HG03342 (cell line): ENCODE measurements around the gene ZNF506.
A peak's percentile ranks its signal among the peaks of the same experiment; 100 is the strongest.
"Not testable (repeated sequence)": the region's sequence is repeated elsewhere in the genome, so short reads cannot be mapped to it uniquely, and the experiment has no call there.

Experiments used
- ATAC-seq: cut with Tn5 transposase; IDR thresholded peaks from one replicate; pipeline ENCODE4 v1.9.1; 2021; ENCODE audit warnings: mild to moderate bottlenecking, moderate library complexity; ENCODE audit not compliant: unreplicated experiment

ZNF506 gene

DNA sequence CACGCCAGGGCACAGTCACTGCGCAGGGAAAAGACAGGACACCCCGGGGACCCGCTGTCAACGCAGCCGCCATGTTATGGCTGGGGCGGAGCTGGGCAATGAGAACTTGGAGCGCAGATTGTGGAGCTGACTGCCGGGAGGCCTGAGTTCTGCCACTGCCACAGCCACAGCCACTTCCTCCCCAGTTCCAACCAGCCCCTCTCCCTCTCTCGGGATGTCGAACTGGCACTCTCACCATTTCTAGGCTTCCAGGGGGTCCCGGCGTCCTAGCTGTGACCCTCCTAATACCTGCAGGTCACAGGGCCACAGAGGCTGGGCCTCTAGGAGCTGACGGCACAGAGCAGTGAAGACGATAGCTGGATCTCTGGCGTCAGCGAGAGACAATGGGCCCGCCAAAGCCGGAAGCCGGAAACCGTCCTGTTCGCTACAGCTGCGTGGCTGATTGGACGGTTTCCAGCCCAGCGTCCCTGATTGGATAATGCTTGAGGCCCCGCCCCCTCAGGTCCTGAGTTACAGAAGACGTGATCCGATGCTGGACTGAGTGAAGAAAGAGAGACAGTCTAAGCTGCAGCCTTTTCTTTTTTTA, at the start of gene ZNF506:
Gene ZNF506 (minus strand): TSS at position 385 of the 586 bp plus-strand sequence. CDS start 147 bp downstream, at position 238.
- ATAC-seq: peak; percentile 85

DNA sequence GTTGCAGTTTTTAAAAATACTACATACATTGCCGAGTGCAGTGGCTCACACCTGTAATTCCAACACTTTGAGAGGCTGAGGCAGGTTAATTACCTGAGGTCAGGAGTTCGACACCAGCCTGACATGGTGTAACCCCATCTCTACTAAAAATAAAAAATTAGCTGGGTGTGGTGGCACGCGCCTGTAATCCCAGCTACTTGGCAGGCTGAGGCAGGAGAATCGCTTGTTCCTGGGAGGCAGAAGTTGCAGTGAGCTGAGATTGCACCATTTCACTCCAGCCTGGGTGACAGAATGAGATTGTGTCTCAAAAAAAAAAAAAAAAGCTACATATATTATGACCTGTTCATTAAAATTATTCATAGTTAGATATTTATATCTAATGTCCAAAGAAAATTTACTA, 48.5 kb upstream of the ZNF506 start:
- ATAC-seq: not testable (repeated sequence)

DNA sequence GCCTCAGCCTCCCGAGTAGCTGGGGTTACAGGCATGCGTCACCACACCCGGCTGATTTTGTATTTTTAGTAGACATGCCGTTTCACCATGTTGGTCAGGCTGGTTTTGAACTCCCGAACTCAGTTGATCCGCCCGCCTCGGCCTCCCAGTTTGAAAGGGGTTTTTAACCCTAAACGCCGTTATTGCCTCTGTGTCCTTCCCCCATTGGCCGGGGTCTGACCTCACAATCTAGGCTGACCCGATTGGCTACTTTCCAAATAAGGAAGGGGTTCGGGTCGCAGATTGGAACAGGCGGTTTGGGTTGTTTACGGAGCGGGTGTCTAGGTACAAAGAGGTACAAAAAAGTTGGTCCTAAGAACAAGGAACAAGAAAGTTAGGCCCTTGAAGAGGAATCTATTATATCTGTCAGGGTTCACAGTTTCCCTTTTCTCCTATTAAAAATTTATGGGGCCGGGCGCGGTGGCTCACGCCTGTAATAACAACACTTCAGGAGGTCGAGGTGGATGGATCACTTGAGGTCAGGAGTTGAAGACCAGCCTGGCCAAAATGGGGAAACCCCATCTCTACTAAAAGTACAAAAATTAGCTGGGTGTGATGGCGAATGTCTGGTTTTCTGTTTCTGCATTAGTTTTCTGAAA, 45.2 kb upstream of the ZNF506 start:
- ATAC-seq: no peak

DNA sequence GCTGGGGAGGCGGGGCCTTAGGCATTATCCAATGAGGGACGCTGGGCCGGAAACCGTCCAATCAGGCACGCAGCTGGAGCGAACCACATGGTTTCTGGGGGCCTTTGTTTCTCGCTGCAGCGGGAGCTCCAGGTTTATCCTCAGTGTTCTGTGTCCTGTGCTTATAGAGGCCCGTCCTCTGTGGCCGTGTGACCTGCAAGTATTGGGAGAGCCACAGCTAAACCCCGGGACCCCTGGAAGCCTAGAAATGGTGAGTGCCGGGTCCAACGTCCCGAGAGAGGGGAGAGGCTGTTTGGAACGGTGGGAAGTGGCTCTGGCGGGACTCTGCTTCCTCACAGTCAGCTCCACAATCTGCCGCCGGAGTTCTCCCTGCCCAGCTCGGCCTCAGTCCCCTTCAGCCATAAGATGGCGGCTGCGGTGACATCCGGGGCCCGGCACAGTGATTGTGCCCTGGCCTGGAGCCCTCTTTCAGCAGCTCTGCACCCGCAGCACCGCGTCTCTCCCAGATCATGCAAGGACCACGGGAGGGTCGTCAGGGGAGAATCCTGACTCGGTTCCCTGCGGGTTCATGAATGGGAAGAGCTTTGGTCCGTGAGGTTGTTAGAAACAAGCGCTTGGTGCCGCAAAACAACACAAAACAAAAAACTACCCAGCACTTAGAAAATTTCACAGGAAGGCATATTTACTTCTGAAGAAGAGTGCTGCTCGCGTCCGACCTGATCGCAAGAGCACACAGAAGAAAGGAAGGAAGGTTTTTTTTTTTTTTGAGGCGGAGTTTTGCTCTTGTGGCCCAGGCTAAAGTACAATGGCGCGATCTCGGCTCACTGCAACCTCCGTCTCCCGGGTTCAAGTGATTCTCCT, 44.4 kb upstream of the ZNF506 start, which contains the start of gene ZNF253:
Gene ZNF253 (plus strand): TSS at position 133 of the 861 bp plus-strand sequence. CDS start 115 bp downstream, at position 248.
- peak; percentile 95 for ATAC-seq

DNA sequence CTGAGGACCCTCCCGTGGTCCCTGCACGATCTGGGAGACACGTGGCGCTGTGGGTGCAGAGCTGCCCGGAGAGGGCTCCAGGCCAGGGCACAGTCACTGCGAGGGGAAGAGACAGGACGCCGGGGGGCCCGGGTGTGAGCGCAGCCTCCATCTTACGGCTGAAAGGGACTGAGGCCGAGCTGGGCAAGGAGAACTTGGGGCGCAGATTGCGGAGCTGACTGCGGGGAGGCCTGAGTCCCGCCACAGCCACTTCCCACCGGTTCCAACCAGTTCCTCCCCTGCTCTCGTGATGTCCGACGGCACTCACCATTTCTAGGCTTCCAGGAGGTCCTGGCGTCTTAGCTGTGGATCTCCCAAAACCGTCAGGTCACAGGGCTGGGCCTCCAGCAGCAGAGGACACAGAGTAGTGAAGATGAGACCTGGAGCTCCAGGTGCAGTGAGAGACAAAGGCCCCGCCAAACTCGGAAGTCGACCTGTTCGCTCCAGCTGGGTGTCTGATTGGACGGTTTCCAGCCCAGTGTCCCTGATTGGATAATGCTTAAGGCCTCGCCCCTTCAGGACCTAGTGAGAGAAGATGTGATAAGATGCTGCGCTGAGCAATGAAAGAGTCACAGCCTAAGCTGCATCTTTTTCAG, 39.3 kb upstream of the ZNF506 start:
- no peak for ATAC-seq

DNA sequence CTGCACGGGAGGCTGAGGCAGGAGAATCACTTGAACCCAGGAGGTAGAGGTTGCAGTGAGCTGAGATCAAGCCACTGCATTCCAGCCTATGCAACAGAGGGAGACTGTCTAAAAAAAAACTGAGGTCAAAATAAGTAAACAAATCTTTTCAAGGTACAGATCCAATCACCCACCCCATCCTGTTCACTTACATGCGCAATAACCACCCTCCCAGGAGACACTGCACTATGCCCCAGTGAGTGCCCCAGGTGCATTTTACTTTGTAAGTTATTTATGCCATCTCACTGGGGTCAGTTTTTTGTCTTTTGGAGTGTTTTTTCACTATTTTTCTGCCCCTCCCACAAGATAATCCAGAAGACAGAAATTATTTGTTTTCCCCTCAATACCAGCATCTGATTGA, 37.2 kb upstream of the ZNF506 start:
- ATAC-seq: no peak

DNA sequence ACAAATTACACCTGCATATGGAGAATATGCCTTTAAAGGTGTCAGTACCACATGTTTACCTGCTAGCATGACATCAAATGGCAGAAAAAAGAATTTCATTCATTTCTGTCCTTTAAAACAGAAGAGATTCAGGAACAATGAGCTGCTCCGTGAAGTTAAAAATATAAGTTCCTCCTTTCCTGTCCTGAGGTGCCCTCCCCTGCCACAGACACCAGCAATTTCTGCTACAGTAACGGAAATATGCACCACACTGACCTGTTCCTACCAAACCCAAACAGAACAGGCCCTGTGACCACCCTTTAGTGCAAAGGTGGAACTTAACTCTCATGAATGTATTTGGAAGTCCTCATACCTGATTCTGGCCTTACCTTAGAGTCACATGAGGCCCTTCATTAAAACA, 30.2 kb upstream of the ZNF506 start:
- not testable (repeated sequence) for ATAC-seq

DNA sequence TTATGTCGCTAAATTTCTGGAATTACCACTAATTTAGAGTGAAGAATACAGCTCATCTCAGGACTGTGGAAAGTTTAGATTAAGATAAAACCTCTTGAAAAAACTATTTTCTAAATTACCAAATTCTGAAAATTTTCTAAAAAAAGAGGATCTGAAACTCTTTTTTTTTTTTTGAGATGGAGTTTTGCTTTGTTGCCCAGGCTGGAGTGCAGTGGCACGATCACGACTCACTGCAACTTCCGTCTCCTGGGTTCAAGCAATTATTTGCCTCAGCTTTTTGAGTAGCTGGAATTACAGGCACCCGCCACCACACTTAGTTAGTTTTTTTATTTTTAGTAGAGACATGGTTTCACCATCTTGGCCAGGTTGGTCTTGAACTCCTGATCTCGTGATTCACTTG, 27.5 kb upstream of the ZNF506 start:
- no peak for ATAC-seq

DNA sequence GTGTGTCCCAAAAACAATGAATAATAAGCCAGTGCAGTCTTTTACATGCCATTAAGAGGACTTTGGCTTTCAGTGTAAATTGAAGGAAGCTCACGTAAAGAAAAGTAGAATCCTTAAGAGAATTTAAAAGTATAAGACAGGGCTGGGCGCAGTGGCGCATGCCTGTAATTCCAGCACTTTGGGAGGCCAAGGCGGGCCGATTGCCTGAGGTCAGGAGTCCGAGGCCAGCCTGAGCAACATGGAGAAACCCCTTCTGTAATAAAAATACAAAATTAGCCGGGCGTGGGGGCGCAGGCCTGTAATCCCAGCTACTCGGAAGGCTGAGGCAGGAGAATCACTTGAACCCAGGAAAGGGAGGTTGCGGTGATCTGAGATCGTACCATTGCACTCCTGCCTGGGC, 26.2 kb upstream of the ZNF506 start:
- no peak for ATAC-seq

DNA sequence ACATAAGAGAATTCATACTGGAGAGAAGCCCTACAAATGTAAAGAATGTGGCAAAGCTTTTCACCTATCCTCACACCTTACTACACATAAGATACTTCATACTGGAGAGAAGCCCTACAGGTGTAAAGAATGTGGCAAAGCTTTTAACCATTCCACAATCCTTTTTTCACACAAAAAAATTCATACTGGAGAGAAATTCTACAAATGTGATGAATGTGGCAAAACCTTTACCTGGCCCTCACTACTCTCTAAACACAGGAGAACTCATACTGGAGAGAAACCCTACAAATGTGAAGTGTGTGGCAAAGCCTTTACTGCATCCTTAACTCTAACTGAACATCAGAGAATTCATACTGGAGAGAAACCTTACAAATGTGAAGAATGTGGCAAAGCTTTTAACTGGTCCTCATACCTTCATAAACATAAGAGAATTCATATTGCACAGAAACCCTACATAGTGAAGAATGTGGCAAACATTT, 14.0 kb upstream of the ZNF506 start:
- ATAC-seq: no peak

DNA sequence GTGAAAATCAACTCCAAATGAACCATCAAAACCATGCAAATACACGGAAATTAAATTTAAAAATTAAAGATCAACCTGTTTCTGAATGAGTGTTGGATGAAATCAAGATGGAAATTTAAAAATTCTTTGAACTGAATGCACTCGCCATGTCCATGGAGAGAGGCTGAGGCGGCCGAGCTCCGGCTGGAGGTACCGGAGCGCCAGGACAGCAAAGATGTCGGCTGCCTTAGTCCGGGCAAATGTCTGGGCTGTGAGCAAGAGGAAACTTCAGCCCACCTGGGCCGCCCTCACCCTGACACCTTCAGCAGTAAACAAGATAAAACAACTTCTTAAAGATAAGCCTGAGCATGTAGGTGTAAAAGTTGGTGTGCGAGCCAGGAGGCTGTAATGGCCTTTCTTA, 5.3 kb upstream of the ZNF506 start:
- ATAC-seq: no peak

DNA sequence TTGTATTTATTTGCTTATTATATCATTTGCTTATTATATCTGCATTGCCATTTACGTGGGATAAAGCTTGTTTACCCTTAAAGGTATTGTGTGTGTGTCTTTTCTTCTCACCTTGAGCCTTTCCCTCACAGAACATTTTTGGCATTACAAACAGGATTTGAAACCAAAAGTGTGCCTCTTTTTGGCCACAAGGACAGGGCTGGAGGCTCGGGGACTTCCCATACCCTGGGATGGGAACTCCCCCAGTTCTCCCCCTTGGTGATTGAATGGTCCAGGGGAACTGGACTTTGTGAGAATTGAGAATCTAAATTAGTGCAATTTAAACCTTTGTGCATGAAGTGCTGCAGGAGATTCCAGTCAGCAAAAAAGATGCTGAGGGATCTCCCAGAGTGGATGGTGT, 2.4 kb upstream of the ZNF506 start:
- no peak for ATAC-seq

DNA sequence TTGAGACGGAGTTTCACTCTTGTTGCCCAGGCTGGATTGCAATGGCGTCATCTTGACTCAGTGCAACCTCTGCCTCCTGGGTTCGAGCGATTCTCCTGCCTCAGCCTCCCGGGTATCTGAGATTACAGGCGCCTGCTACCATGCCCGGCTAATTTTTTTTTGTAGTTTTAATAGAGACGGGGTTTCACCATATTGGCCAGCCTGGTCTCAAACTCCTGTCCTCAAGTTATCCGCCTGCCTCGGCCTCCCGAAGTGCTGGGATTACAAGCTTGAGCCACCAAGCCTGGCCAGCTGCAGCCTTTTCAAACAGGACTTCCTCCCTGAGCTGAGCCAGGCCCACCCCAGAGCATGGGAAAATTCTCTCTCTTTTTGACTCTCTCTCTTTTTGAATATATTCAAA, 426 bp upstream of the ZNF506 start:
- not testable (repeated sequence) for ATAC-seq

DNA sequence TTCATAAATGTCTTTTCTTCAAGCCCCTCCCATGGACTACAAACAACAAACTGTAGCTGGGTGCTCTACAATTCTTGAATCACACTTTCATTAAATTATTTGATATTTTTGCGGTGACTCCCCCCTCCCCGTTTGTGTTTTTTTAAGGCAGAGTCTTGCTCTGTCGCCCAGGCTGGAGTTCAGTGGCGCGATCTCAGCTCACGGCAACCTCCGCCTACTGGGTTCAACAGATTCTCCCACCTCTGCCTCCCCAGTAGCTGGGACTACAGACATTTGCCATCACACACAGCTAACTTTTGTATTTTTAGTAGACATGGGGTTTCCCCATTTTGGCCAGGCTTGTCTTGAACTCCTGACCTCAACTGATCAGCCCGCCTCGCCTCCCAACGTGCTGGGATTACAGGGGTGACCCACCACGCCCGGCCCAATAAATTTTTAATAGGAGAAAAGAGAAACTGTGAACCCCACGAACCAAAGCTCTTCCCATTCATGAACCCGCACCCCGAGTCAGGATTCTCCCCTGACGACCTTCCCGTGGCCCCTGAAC, 703 bp downstream of the ZNF506 start:
- ATAC-seq: no peak

DNA sequence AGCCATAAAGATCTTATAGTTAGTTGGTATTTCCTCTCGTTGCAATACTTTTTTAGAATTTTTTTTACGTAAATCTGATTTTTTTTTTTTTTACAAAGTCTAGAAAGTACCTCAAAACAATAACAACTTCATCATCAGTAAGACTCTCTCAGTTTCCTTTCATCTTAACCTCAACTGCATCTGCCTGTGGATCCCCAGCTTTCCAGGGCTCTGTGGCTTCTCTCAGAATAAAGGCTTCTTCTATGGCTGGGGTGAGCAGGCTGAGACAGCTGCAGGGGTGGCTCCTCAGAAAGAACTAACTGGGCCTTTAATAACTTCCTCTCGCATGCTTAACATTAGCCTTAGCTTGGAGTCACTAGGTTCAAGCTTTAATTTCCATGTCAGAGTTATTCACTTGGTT, 4.2 kb downstream of the ZNF506 start:
- ATAC-seq: no peak

DNA sequence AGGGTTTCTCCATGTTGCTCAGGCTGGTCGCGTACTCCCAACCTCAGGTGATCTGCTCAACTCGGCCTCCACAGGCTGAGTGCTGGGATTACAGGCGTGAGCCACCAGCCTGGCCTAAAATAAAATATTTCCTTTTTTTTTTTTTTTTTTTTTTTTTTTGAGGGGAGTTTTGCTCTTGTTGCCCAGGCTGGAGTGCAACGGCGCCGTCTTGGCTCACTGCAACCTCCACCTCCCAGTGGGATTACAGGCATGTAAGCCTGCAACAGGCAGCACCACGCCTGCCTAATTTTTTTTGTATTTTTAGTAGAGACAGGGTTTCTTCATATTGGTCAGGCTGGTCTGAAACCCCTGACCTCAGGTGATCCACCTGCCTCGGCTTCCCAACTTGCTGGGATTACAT, 4.9 kb downstream of the ZNF506 start:
- no peak for ATAC-seq

DNA sequence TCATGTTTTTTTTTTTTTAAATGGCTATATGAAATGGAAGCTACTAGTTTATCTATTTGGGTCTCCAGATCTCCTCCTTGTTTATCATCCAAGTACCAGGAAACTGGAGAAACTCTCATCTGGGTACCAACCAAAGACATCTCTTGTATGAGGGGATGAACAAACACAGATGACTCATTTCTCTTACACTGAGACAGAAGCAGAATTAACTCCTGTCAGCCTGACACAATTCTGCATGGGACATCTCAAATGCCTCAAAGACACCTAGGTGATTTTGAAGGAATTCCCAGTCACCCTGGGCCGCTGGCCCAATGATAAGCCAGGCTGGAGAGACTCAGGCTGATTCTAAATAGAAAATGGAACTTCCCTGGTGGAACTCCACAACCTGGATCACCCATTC, 9.6 kb downstream of the ZNF506 start:
- not testable (repeated sequence) for ATAC-seq

DNA sequence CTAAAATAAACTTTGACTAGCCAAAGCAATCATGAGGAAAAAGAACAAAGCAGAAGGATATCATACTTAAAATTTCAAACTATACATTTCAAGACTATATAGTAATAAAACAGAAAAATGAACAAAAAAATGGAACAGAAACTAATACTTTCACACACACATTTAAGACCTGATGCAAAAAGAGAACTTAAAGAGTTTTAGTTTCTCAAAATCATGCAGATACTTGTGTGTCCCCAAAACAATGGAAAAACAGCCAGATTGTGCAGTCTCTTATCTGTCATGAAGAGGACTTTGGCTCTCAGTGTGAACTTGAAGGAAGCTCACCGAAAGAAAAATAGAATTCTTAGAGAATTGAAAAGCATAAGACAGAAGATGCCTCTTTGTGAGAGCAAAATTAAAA, 16.1 kb downstream of the ZNF506 start:
- ATAC-seq: no peak

DNA sequence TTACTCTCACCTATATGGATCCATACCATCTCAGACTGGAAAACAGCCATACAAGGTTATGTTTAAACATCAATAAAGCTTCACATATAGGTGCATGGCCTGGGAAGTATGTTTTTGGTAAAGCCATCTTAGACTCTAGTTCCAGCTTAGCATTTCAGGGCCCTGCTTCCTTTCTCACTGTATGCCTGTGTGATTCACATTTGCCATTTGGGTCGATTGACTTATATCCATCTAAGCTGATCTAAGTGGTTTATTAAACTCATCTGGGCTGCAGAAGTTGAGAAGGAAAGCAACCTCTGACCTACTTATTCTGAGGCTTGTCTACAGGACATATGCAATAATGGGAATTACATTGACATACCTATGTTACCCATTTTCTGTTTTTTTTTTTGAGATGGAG, 33.5 kb downstream of the ZNF506 start:
- no peak for ATAC-seq

DNA sequence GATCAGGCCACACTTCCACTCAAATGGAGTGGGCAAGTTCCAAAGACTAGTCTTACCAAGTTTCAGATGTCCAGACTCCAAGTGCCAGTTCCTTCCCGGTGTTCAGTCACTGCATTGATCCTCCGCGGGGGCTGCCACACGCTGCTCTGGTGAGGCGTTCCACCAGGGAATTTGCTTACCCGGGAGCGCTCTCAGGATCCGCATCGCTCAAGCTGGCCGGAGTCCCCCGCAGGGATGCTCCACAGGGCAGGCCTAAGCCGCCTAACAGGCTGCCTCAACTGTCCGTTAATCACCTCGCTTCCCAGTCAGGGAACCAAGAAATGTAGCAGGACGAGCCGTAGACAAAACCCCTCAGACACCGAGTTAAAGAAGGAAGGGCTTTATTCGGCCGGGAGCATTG, 36.1 kb downstream of the ZNF506 start:
- ATAC-seq: not testable (repeated sequence)

DNA sequence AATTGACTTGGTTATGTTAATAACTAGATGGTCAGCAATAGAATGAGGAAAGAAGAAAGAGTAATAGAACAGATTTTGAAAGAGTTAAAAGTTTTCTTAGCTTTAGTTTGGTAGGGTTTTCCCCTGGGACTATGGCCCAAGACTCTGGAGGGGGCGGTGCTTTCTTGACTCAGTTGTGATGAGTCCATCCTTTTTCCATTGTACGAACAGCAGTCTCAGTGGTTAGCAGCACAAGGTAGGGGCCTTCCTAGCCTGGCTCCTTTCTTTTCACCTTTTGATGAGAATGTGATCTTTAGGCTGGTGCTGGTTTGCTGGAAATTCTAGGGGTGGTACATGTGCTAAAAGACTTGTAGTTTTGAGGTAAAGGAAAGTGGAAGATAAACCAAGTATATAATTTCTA, 38.8 kb downstream of the ZNF506 start:
- no peak for ATAC-seq
